Choroid plexus epithelial cell (primary cell): ENCODE measurements around the gene TVP23C.

ENCODE experiments used
- DNase-seq: peaks from one replicate; pipeline ENCODE4 v3.0.0-alpha.2; 2010; ENCODE audit warnings: low read depth
- H3K4me3 ChIP-seq: 2 replicates; pipeline ENCODE4 v1.5.1; 2011; ENCODE audit warnings: low read depth, mild to moderate bottlenecking, control low read depth, low read length, moderate library complexity
- CTCF ChIP-seq: conservative IDR thresholded peaks from 2 replicates; pipeline ENCODE4 v1.5.1; 2011; ENCODE audit warnings: low read depth, mild to moderate bottlenecking, control low read depth, inconsistent platforms, low read length, moderate library complexity

Gene TVP23C

GRCh38 chr17:15492186-15492585 is 71.1 kb downstream of the TVP23C start:
- no peak for DNase-seq
- no peak overlapping the region for H3K4me3 ChIP-seq
- TF ChIP-seq CTCF = no peak

DNA sequence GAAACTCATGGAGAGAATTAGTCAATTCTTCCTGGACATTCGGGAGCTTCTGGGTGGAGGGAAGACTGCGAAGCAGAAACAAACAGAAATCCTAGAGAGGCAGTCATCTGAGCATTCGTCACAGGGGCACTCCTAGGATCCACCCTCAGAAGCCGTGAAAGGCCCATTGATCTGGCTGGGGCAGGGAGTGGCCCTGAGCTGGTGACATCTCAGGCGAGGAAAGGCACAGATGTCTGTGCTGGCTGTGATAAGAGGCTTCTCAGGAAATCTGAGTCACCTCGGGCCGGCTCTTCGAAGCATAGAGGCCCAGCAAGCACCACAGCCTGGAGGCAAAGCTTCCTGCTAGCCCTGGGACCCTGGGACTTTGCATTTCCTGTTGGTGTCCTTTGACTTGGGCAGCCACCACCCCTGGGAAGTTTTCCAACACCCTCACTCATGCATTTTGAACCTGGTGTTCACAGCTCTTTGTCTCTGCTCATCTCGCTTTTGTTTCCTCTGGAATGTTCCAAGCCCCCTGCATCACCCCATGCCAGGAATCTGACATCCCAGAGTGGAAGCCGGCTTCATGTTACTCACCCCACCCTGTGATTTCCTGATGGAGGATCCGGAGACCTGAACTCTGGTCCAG is 72.5 kb downstream of the TVP23C start:
- DNase-seq = peak; percentile 59
- no peak overlapping the region for H3K4me3 ChIP-seq
- TF ChIP-seq CTCF = no peak

DNA sequence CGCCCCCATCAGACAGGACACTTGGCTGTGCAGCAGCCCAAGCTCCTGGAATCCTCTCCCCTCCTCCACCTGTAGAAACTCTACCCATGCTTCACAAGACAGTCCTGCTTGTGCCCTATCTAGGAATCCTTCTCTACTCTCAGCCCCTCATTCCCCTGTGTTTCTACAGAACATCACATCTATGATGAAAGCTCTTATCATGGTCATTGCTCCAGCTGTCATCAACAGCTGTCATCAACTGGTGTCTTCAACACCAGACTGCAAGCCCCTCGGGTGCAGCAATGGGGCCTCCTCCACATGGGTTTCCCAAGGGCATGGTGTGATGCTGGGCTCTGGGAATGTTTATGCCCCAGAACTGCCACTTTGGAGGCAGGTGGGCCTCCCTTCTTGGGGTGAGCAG is 74.7 kb downstream of the TVP23C start:
- H3K4me3 ChIP-seq = no peak overlapping the region
- TF ChIP-seq CTCF = no peak
- DNase-seq = no peak

GRCh38 chr17:15485045-15485444 is 78.2 kb downstream of the TVP23C start:
- no peak for DNase-seq
- no peak for TF ChIP-seq CTCF
- H3K4me3 ChIP-seq = no peak overlapping the region

DNA sequence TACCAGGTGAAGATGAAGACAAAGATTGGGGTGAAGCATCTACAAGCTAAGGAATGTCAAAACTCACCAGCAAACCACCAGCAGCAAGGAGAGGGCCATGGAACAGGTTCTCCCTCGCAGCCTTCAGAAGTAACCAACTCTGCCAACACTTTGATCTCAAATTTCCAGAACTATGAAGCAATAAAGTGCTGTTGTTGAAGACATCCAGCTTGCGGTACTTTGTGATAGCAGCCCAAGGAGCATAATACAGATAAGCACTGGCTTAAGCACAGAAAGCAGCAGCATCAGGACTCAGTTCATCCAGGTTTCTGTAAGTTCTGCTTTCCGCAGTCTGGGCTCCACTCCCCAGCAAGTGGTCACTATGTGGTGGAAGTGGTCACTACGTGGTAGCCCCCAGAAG is 79.9 kb downstream of the TVP23C start:
- no peak for TF ChIP-seq CTCF
- H3K4me3 ChIP-seq = no peak overlapping the region
- DNase-seq = no peak

DNA sequence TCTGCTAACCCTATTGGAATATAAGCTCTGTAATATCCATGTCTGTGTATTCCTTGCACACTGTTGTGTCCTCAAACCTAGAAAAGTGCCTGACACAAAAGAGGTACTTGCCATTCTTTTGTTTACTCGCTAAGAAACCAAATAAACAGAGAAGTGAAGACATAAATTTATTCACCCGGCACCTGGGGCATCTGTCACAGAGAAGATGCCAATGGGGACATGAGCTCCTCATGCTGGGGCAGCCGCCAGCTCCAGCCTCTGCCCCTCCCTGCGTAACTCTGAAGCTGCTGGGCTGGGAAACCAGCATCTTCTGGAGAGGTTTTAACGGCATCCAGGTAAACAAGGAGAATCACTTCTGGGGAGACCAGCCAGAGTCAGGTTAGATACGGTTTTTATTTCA is 80.8 kb downstream of the TVP23C start:
- no peak for TF ChIP-seq CTCF
- H3K4me3 ChIP-seq = no peak overlapping the region
- DNase-seq = no peak

DNA sequence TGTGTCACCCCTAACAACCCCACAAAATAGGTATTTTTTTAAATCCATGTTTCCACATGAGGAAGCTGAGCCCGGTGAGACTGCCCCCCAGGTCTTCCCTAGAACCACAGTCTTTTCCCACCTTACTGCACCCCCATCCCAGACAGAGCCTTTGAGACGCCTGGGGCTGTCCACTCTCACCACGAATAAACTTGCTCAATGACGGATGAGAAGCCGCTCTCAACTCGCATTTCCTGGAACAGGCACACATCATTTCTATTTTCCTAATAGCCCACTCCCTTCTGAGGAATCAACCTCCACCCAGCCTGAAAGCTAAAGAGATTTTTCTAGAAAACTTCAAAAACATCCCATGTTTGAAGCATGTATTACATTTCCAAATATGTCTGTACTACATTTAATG is 81.8 kb downstream of the TVP23C start:
- TF ChIP-seq CTCF = no peak
- DNase-seq = no peak
- no peak overlapping the region for H3K4me3 ChIP-seq
